Keratinocyte (primary cell): ENCODE measurements around the gene LAMB1. TPM values are rescaled to one million over a fixed set of nuclear protein-coding genes. Genes with fewer than 3 reads are reported as not detected.

ENCODE experiments used
- DNase-seq: peaks from one replicate; pipeline ENCODE4 v3.0.0-alpha.2; 2011; ENCODE audit warnings: low read depth, missing footprints, low spot score
- FAIRE-seq: peaks from 2 replicates; lab custom pipeline; 2011; peaks lifted over from hg19 to GRCh38; lab: Jason Lieb, UNC
- H2AFZ ChIP-seq: 2 replicates; pipeline ENCODE4 v1.6.0; 2012; ENCODE audit warnings: low read length, control low read depth, inconsistent platforms; ENCODE audit not compliant: control insufficient read depth
- H3K27ac ChIP-seq: 2 replicates; pipeline ENCODE4 v1.5.1; 2011; ENCODE audit warnings: low read length; ENCODE audit not compliant: control insufficient read depth, insufficient read depth
- H3K27me3 ChIP-seq: 3 replicates; pipeline ENCODE4 v1.6.0; 2011; ENCODE audit warnings: low read length; ENCODE audit not compliant: control insufficient read depth, insufficient read depth; ENCODE audit errors: extremely low read depth
- H3K36me3 ChIP-seq, 2 experiments: 2 replicates in 1 of 2; 3 replicates in 1 of 2; pipeline ENCODE4 v1.5.1; 2011; ENCODE audit warnings: low read length in 2 of 2, mild to moderate bottlenecking in 1 of 2; ENCODE audit not compliant: control insufficient read depth in 2 of 2, insufficient read depth in 2 of 2; ENCODE audit errors: extremely low read depth in 1 of 2
- H3K4me1 ChIP-seq: 3 replicates; pipeline ENCODE4 v1.5.1; 2011; ENCODE audit warnings: low read length; ENCODE audit not compliant: control insufficient read depth, insufficient read depth; ENCODE audit errors: extremely low read depth
- H3K4me2 ChIP-seq: 3 replicates; pipeline ENCODE4 v1.6.0; 2011; ENCODE audit warnings: low read depth, low read length; ENCODE audit not compliant: control insufficient read depth, insufficient read depth; ENCODE audit errors: extremely low read depth
- H3K4me3 ChIP-seq, 3 experiments: fragments of 200-600 bp in 1 of 3; sonication (generic) in 1 of 3; 2 replicates in 2 of 3; 3 replicates in 1 of 3; pipeline ENCODE4 v1.5.1; 2011 to 2016; ENCODE audit warnings: low read length in 3 of 3, mild to moderate bottlenecking in 3 of 3, control low read depth in 2 of 3, inconsistent platforms in 1 of 3, low read depth in 1 of 3, mixed read lengths in 1 of 3, mixed run types in 1 of 3, moderate library complexity in 1 of 3; ENCODE audit not compliant: control insufficient read depth in 2 of 3, insufficient read depth in 2 of 3; ENCODE audit errors: extremely low read depth in 1 of 3
- H3K79me2 ChIP-seq: 2 replicates; pipeline ENCODE4 v1.6.0; 2012; ENCODE audit warnings: low read length; ENCODE audit not compliant: control insufficient read depth, insufficient read depth
- H3K9ac ChIP-seq: 3 replicates; pipeline ENCODE4 v1.6.0; 2011; ENCODE audit warnings: low read length; ENCODE audit not compliant: control insufficient read depth, insufficient read depth; ENCODE audit errors: extremely low read depth
- H3K9me1 ChIP-seq: 3 replicates; pipeline ENCODE4 v1.6.0; 2011; ENCODE audit warnings: low read length; ENCODE audit not compliant: control insufficient read depth, insufficient read depth; ENCODE audit errors: extremely low read depth
- H3K9me3 ChIP-seq: 2 replicates; pipeline ENCODE4 v1.5.1; 2012; ENCODE audit warnings: low read depth, low read length; ENCODE audit not compliant: control insufficient read depth
- H4K20me1 ChIP-seq: 3 replicates; pipeline ENCODE4 v1.6.0; 2011; ENCODE audit warnings: low read length; ENCODE audit not compliant: control insufficient read depth, insufficient read depth; ENCODE audit errors: extremely low read depth
- CTCF ChIP-seq, 3 experiments: IDR thresholded peaks in 1 of 3; conservative IDR thresholded peaks in 1 of 3; optimal IDR thresholded peaks in 1 of 3; 2 replicates in 2 of 3; 3 replicates in 1 of 3; pipeline versions ENCODE3 to v1.5.1; 2011; ENCODE audit warnings: low read length in 3 of 3, mild to moderate bottlenecking in 3 of 3, moderate library complexity in 2 of 3, control low read depth in 1 of 3, inconsistent platforms in 1 of 3; ENCODE audit not compliant: insufficient read depth in 2 of 3; ENCODE audit errors: extremely low read depth in 1 of 3
- EZH2 ChIP-seq: IDR thresholded peaks from one replicate; pipeline ENCODE4 v1.6.1; 2012; ENCODE audit warnings: inconsistent platforms, mild to moderate bottlenecking, low read length, moderate library complexity
- dilution Hi-C: fragments of 300-500 bp; cut with MboI; formaldehyde crosslinking; loops from one replicate; pipeline ENCODE4 v1.7.0; 2020; ENCODE audit warnings: low sequenced_read_pairs; ENCODE audit not compliant: extremely low pct_ligation_motif_present
- polyA plus RNA-seq, 5 experiments: library from polyadenylated mRNA; depleted of rRNA in 3 of 5; stranded (reverse) in 3 of 5; stranded (forward) in 1 of 5; unstranded in 1 of 5; fragments of >200 nt; gene quantifications; 1 replicate in 1 of 5; 2 replicates in 3 of 5; 3 replicates in 1 of 5; pipeline versions ENCODE4 v1.2.1 to v1.2.3, GENCODE V29; 2011 to 2012; ENCODE audit warnings: missing spikeins in 2 of 5, low read depth in 1 of 5, low replicate concordance in 1 of 5

The LAMB1 gene
- polyA plus RNA-seq, 1 donor (not counting 4 experiments of a cell fraction or from before 2014, with no cell fraction given), result 97.9 TPM

GRCh38 chr7:108029034-108029433 lies 26.1 kb upstream of the LAMB1 start:
- TF ChIP-seq EZH2 (no peak), CTCF (optimal IDR thresholded peaks at IDR 0.05 in 1 of 3, IDR thresholded peaks at IDR 0.05 in 1 of 3, conservative IDR thresholded peaks at IDR 0.05 in 1 of 3; ENCODE audit: extremely low read depth in 1 of 3, insufficient read depth in 2 of 3, low read length in 3 of 3) (no peak)
- H3K9ac ChIP-seq, result no peak overlapping the region
- FAIRE-seq, result no peak
- no peak overlapping the region for H3K4me3 ChIP-seq
- dilution Hi-C loops, result no loop called here
- no peaks in the 10 kb centered on the region for H4K20me1 ChIP-seq
- no peaks in the 10 kb centered on the region for H3K9me3 ChIP-seq
- no peak overlapping the region for H3K4me2 ChIP-seq
- no peak for DNase-seq
- no peaks in the 10 kb centered on the region for H3K27me3 ChIP-seq
- H3K27ac ChIP-seq, result no peak overlapping the region
- H3K9me1 ChIP-seq, result no peaks in the 10 kb centered on the region
- no peak overlapping the region for H2AFZ ChIP-seq
- no peaks in the 10 kb centered on the region for H3K79me2 ChIP-seq
- H3K4me1 ChIP-seq, result peaks cover 13% of the 10 kb centered on the region
- H3K36me3 ChIP-seq, result no peaks in the 10 kb centered on the region

GRCh38 chr7:108028111-108028510 lies 25.1 kb upstream of the LAMB1 start:
- H2AFZ ChIP-seq, result no peak overlapping the region
- no peaks in the 10 kb centered on the region for H3K36me3 ChIP-seq
- H3K27ac ChIP-seq, result no peak overlapping the region
- no peaks in the 10 kb centered on the region for H3K9me3 ChIP-seq
- H3K4me2 ChIP-seq, result no peak overlapping the region
- DNase-seq (no peak), FAIRE-seq (no peak)
- no peaks in the 10 kb centered on the region for H3K9me1 ChIP-seq
- H4K20me1 ChIP-seq, result no peaks in the 10 kb centered on the region
- no peak for TF ChIP-seq CTCF (optimal IDR thresholded peaks at IDR 0.05 in 1 of 3, IDR thresholded peaks at IDR 0.05 in 1 of 3, conservative IDR thresholded peaks at IDR 0.05 in 1 of 3; ENCODE audit: extremely low read depth in 1 of 3, insufficient read depth in 2 of 3, low read length in 3 of 3)
- TF ChIP-seq EZH2, result no peak
- H3K79me2 ChIP-seq, result no peaks in the 10 kb centered on the region
- peaks cover 10% of the 10 kb centered on the region for H3K4me1 ChIP-seq
- H3K9ac ChIP-seq, result no peak overlapping the region
- no peaks in the 10 kb centered on the region for H3K27me3 ChIP-seq
- no peak overlapping the region for H3K4me3 ChIP-seq
- dilution Hi-C loops, result no loop called here
